GM20431 (cell line): ENCODE results near the gene ERGIC3.
"Not testable (repeated sequence)": the region's sequence is repeated elsewhere in the genome, so short reads cannot be mapped to it uniquely, and the experiment has no call there.

Experiments
- in situ Hi-C: fragments of 300-500 bp; cut with MseI, MboI; formaldehyde crosslinking; loops from one replicate; pipeline ENCODE4 v1.15.0; 2020; ENCODE audit warnings: low sequenced_read_pairs; ENCODE audit not compliant: unreplicated experiment

Gene ERGIC3

DNA sequence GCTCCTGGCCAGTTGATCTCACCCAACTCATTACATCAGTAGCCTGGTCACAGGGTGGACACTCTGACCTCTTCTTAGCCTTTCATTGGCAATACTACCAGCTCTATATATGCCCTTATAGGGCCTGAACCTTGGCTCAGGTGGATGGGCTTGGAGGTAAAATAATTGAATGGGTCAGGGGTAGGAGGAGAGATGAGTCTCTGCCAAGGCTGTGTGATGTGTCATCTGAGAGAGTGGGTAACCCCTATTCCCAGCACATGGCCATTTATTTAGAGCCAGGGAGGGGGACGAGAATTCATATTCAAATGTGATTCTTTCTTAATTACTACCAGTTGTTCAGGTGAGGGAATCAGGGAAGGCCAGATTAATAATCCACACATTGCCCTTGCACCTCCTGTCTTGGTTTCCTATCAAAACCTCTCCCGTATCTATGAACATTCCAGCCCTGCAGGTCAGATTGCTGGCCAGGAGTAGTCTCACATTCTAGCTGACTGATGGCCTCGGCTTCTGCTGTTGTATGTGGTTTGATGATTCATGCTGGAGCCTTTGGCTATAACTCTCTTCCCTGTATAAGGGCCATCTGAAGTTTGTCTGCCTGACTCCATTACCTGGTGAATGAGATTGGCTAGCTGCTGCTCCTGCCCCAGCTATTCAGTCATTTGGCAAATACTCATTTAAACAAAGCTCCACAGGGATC is 25.8 kb upstream of the ERGIC3 start:
- in situ Hi-C loops: loop anchor here (25.0 kb wide), 1 partner anchor 204 kb away; no protein-coding TSS in a partner anchor

DNA sequence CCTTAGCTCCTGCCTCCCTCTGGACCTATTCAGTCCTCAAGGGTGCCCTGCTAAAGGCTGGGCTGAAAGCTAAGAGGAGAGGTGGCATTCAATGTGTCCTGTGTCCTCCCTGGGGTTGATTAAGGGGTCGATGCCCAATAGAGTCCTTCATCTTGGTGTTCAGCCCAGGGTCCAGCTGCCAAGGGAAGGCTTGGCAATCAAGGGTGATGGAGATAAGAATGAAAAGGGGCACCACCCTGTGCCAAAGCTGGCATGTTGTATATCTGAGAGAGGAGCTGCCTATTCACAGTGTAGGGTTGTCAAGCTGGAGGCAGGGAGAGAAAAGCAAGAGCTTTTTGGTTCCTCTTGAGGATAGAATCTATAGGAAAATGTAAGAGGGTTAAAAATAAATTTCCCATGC is 24.8 kb upstream of the ERGIC3 start:
- in situ Hi-C loops: loop anchor here (25.0 kb wide), 1 partner anchor 205 kb away; no protein-coding TSS in a partner anchor

DNA sequence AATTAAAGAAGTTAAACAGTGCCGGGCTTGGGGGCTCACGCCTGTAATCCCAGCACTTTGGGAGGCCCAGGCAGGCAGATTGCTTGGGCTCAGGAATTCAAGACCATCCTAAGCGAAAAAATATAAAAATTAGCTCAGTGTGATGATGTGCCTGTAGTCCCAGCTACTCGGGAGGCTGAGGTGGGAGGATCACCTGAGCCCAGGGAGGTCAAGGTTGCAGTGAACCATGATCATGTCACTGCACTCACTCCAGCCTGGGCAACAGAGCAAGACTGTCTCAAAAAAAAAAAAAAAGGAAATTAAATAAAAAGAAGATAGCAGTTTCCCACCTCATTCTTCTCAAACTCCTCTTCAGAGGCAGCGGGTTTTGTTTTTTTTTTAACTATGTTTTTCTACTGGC is 24.1 kb upstream of the ERGIC3 start:
- in situ Hi-C loops: loop anchor here (25.0 kb wide), 1 partner anchor 205 kb away; no protein-coding TSS in a partner anchor

DNA sequence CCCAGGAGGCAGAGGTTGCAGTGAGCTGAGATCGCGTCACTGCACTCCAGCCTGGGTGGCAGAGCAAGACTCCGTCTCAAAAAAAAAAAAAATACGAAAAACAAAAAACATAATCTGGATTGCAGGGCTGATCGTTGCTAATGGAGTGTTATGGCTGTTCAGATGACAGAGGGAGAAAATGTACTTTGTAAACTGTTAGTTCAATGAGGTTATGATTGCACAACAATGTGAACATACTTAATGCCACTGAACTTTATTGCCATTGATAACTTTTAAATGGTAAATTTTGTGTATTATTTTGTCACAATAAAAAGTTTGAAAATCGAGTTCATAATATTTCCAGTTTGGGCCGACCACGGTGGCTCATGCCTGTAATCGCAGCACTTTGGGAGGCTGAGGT is 22.9 kb upstream of the ERGIC3 start:
- in situ Hi-C loops: loop anchor here (25.0 kb wide), 1 partner anchor 207 kb away; no protein-coding TSS in a partner anchor

DNA sequence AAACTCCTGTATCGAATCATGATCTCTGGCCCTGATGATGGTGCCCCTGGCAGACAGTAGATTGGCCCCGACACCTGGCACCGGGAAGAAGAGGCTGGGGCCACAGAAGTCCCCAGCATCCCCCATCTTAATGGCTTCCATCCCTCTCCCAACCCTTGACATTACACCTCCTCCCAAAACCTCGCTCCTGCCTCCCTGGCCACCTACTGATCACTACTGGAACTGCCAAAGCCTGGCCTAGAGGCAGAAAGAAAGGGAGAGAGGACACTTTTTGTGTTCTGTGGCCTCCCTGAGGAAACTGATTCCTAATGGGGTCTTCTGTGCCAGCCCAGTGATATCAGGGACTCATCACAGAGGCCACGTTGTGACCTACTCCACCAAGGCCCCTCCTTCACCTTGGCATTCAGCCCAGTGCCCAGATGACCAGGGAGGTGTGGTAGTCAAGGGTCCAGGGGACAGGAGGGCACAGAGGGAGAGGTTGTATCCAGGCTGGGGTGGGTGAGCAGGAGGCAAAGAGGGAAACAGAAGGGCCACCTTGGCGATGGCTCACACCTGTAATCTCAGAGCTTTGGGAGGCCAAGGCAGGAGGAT is 18.5 kb upstream of the ERGIC3 start:
- in situ Hi-C loops: loop anchor here (25.0 kb wide), 1 partner anchor 211 kb away; no protein-coding TSS in a partner anchor

DNA sequence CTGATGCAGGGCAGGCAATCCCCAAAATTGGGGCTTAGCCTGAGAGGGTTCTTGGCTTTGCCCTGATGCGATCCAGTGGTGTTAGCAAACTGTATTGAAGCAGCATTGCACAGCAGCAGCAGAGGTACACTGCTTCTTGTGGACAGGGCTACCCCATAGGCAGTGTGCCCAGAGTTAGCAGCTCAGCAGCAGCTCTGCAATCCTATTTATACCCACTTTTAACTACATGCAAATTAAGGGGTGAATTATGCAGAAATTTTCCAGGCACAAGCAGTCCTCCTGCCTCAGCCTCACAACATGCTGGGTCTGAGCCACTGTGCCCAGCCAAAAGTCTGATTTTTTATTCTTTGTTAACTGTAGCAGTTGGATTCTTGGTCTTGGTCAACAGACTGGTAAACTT is 16.2 kb upstream of the ERGIC3 start:
- in situ Hi-C loops: no loop called here

DNA sequence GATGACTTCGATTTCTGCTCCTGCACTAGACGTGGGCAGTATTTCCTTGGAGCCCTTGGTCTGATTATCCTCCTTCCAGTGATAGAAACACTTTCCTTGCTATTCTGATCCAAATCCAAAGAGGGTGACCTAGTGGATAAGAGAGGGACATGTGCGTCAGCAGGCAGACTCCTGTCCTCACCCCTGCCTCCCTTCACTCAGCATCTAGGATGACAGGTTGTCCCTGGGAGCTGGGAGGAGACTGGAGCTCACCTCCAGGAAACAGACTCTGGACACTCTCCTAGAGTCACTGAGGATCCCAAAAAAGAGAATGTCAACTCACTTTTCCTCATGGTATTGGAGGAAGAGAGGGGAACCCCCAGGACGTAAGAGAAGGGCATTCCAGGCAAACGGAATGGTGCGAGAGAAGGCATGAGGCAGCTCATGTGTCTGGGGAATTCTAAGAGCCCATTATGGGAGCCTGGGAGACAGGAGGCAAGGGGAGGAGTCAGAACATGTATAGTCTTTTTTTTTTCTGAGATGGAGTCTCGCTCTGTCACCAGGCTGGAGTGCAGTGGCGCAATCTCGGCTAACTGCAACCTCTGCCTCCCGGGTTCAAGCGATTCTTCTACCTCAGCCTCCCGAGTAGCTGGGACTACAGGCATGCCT is 14.6 kb upstream of the ERGIC3 start:
- in situ Hi-C loops: no loop called here

DNA sequence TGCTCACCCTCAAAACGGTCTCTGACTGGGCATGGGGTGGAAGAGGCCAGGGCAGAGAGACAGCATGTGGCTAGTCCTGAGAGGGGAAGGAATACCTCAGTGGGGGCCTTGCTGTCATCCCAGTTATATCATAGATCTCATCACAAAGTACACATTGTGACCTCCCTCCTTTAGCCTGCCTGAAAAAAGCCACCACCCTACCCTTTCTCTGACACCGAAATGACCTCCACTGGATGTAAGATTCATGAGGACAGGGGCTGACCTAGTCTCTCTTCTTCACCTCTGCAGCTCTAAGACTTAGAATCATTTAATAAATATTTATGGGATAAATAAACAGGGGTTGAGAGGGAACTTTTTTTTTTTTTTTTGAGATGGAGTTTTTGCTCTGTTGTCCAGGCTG is 12.3 kb upstream of the ERGIC3 start, which contains the start of gene C20orf173:
C20orf173 (minus strand) TSS at position 101 of the 400 bp plus-strand sequence. CDS start 279 bp downstream, outside the sequence.
- in situ Hi-C loops: no loop called here

DNA sequence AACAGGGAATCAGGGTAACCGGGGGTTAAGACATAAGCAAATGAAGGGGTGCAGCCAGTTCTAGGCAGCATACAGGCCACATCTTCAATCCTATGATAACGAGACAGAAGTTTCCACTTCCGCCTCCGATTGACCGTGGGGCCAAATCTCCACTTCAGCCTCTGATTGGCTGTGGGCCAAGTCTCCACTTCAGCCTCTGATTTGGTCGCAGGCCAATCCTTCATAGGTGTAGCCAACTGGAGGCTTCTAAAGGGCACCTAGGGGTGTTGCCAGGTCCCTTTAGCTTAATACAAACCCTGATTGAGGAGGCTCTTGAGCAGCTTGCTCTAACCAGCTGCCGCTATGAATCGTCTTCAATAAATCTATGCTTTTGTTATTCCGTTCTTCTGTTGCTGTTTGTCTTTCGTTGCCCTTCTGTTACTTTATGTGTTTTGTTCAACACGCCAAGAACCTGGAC is 2.1 kb upstream of the ERGIC3 start:
- in situ Hi-C loops: no loop called here

DNA sequence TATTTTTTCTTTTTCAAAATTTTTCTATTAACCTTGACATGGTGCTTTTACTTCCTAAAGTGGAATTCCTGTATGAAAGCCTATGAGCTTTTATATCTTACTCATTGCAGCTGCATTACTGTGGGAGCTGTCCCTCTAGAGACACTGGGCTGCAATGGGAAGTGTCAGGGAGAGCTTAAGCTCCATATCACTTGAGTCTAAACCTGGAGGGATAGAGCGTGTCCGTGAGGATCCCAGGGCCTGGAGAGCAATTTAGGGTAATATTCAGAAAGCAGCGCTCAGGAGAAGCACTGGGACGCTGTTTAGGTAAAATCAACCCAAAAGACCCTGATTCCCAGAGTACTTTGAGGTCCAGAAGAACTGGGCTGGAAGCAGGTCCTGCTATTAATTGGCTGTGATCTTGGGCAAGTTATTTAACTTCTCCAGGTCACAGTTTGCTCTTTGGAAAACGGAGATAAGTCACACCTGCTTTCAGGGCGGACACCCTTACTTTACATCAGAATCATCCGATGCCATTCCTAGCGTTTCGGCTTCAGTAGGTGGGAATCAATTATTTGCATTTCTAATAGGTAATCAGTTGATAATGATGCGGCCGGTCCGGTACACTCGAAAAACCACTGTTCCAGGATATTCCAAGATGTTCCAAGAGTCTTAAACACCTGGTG is 628 bp upstream of the ERGIC3 start:
- in situ Hi-C loops: no loop called here

DNA sequence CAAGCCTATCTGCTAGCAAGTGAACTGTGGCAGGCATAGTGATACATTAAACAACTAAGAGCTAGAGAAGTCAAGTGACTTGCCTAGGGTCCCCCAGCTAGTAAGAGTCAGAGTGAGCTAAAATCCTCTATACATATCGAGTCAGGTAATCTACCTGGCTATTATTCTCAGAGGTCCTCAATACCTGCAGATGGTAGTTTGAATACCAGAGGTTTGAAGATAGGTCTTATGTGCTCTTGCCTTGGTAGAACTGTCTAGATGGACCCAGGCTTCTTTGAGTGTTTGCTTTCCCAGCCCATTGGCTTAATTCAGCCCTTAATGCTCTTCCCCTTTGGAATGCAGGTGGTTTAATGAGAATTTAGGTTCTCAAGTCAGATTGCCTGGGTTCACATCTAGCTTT is 1.1 kb downstream of the ERGIC3 start:
- in situ Hi-C loops: no loop called here

DNA sequence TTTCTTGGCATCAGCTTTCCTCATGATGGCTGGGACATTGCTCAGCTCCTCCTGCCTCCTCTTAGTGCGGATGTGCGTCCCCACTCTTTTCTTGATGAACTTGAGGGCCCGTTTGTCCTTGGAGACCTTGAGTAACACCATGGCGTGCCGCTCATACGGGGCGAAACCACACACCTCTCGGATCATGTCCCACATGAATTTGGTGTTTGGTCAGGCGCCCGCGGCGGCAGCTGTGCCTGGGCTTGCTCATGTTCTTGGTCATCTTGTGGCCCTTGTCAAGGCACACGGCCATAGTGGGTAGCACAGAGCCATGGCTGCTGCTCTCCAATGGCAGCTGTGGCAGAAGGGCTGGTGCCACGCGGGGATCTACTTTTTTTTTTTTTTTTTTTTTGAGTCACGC is 2.6 kb downstream of the ERGIC3 start:
- in situ Hi-C loops: no loop called here

DNA sequence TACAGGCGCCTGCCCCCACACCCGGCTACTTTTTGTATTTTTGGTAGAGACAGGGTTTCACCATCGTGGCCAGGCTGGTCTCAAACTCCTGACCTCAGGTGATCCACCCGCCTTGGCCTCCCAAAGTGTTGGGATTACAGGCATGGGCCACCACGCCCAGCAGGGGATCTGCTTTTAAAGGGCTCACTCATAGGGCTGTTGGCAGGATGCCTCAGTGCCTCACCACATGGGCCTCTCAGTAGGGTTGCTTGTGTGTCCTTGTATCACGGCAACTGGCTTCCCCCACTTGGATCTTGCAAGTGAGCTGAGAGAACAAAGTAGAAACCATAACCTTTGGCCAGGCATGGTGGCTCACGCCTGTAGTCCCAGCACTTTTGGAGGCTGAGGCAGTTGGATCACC is 3.1 kb downstream of the ERGIC3 start:
- in situ Hi-C loops: not testable (repeated sequence)

DNA sequence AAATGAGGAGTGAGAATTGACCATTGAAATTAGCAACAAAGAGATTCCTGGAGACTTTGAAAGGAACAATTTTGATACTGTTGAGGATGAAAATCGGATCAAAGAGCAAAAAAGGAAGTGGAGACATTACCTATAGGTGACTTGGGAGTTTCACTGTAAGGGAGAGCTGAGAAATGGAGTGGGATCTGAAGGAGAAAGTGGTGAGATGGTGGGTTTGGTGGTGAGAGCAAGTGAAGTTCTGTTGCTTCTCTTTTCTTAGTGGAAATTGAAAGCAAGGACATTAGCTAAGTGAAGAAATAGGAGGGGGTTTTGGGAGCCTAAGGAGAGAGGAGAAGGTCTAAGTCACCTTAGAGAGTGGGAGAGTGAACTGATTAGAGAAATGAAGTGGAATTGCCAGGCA is 4.2 kb downstream of the ERGIC3 start:
- in situ Hi-C loops: no loop called here

DNA sequence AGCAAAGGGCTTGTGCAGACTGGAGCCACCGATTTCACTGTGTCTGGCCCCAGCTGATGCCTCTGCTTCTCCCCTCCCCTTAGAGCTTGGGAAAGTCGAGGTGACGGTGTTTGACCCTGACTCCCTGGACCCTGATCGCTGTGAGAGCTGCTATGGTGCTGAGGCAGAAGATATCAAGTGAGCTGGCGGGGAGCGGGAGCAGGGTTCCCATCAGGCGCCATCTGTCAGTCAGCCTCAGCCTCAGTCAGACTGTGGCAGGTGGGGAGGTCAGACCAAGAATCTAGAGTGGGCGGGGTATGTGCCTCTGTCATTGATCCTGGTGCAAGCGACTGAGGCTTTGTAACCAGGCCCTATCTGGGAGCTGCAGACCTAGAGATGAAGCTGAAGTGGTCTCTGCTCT is 5.5 kb downstream of the ERGIC3 start:
- in situ Hi-C loops: no loop called here

DNA sequence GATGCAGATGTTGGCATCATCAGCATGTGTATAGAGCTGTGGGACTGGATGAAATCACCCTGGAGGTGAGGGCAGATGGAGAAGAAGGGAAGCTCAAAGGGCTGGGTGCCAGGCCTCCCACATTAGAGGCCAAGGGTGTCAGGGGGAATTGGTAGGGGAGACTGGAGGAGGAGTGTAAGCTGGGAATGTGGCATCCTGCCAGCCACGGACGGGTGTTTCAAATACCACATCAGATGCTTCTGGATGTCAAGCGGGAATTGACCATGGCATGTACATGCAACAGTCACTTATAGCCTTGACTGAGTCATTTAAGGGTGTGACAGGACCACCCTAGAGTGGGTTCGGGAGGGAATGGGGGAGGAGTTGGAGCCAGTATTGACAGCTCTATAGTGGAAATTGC is 9.6 kb downstream of the ERGIC3 start:
- in situ Hi-C loops: no loop called here

DNA sequence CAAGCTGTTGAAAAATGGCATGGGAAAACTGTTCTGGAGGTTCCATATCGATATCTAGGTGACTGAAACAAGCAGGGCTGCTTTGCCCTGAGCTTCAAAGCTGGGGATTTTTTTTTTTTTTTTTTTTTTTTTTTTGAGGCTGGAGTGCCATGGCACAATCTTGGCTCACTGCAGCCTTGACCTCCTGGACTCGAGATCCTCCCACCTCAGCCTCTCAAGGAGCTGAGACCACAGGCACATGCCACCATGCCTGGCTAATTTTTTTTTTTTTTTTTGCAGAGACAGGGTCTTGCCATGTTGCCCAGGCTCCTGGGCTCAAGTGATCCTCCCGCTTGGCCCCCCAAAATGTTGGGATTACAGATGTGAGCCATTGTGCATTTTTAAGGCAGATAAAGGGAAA is 11.0 kb downstream of the ERGIC3 start:
- in situ Hi-C loops: no loop called here

DNA sequence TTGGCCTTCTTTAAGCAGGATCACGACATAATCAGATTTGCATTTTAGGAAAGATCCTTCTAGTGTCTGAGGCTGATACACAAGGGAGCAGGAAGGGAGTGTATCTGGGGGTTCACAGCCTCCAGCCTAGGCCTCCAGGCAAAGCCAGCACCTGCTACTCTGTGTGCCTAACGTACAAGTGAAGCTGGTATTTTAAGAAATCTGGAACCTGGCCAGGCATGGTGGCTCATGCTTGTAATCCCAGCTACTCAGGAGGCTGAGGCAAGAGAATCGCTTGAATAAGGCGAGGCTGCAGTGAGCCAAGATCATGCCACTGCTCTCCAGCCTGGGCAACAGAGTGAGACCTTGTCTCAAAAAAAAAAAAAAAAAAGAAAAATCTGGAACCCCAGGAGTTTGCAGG is 13.6 kb downstream of the ERGIC3 start:
- in situ Hi-C loops: not testable (repeated sequence)

DNA sequence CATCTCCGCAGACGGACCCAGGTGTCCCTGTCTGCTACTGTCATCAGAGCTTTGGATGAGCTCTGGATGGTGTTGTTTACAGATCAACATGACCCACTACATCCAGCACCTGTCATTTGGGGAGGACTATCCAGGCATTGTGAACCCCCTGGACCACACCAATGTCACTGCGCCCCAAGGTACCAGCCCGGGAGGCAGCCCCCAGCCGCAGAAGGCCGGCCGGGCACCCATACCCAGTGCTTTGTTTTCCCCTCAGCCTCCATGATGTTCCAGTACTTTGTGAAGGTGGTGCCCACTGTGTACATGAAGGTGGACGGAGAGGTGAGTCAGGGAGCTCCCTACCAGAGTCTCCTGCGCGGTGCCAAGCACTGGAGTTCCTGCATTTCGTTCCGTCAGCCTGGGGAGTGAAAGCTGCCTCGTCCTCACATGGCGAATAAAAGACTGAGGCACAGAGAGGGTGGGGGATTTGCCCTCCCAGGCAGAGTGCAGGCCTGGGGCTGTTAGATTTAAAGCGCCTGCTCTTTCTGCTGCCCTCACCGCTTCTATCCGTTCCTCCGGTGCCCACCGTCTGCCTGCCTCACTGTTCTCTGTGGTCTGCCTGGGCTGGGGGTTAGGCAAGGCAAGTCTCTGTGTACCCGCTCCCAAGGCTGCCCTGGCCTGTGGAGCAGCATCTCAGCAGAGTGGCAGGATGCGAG is 14.2 kb downstream of the ERGIC3 start:
- in situ Hi-C loops: no loop called here

DNA sequence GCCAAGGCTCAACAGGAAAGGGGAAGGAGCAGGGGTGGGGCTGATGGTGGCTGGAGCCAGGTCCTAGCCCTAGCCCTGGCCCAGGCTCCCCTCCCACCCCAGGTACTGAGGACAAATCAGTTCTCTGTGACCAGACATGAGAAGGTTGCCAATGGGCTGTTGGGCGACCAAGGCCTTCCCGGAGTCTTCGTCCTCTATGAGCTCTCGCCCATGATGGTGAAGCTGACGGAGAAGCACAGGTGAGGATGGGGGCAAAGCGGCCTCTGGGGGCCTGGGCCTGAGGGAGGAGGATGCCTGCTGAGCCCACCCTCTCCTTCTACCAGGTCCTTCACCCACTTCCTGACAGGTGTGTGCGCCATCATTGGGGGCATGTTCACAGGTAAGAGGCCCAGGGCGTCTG is 15.0 kb downstream of the ERGIC3 start:
- in situ Hi-C loops: no loop called here
